Measurements from ENCODE around the gene CWC27.
"Not testable (repeated sequence)": the region's sequence is repeated elsewhere in the genome, so short reads cannot be mapped to it uniquely, and the experiment has no call there.

The CWC27 gene

GRCh38 chr5:64921386-64921785 lies 152.7 kb downstream of the CWC27 start:
- ChIA-PET POLR2A (no interaction called here), CTCF (interaction anchor here (1.2 kb wide), 1 partner anchor 11 kb away, joined by 3 read pairs; no protein-coding TSS in a partner anchor)
- Histone ChIP-seq H3K36me3 (ENCODE audit: control insufficient read depth in 4 of 4, insufficient read depth in 4 of 4, low read length in 3 of 4) (peaks cover 0 to 17% (median 6%) of the 10 kb centered on the region in 4 experiments), H3K4me3 (ENCODE audit: control insufficient read depth in 1 of 7, extremely low read depth in 1 of 7, insufficient read depth in 4 of 7, low read depth in 2 of 7, low read length in 6 of 7) (no peak overlapping the region), H3K9me3 (ENCODE audit: control extremely low read depth in 1 of 5, control insufficient read depth in 4 of 5, insufficient read depth in 2 of 5, low read depth in 1 of 5, low read length in 4 of 5) (peaks cover 9 to 43% (median 19%) of the 10 kb centered on the region in 5 experiments), H3K27me3 (replicated peaks in 2 of 5; ENCODE audit: control insufficient read depth in 4 of 5, insufficient read depth in 5 of 5, low read length in 4 of 5) (no peaks in the 10 kb centered on the region), H3K4me1 (ENCODE audit: control extremely low read depth in 1 of 4, control insufficient read depth in 4 of 4, insufficient read depth in 4 of 4, low read length in 3 of 4) (peaks cover 0 to 12% (median 1%) of the 10 kb centered on the region in 4 experiments), H3K27ac (ENCODE audit: insufficient read depth in 1 of 2, low read depth in 1 of 2, low read length in 2 of 2, poor library complexity in 1 of 2, severe bottlenecking in 2 of 2) (no peak overlapping the region)
- WGBS (ENCODE audit: insufficient coverage), result no CpG with 5 or more reads among the region's 2 CpGs
- DNase-seq, result peak; percentile 5 to 19 (median 12)

- Histone ChIP-seq H3K4me3 (ENCODE audit: control insufficient read depth in 1 of 7, extremely low read depth in 1 of 7, insufficient read depth in 4 of 7, low read depth in 2 of 7, low read length in 6 of 7) (no peak overlapping the region), H3K9me3 (ENCODE audit: control extremely low read depth in 1 of 5, control insufficient read depth in 4 of 5, insufficient read depth in 2 of 5, low read depth in 1 of 5, low read length in 4 of 5) (peaks cover 9 to 35% (median 14%) of the 10 kb centered on the region in 5 experiments), H3K4me1 (ENCODE audit: control extremely low read depth in 1 of 4, control insufficient read depth in 4 of 4, insufficient read depth in 4 of 4, low read length in 3 of 4) (peaks cover 0 to 17% (median 6%) of the 10 kb centered on the region in 4 experiments), H3K27me3 (replicated peaks in 2 of 5; ENCODE audit: control insufficient read depth in 4 of 5, insufficient read depth in 5 of 5, low read length in 4 of 5) (no peaks in the 10 kb centered on the region), H3K27ac (ENCODE audit: insufficient read depth in 1 of 2, low read depth in 1 of 2, low read length in 2 of 2, poor library complexity in 1 of 2, severe bottlenecking in 2 of 2) (no peak overlapping the region), H3K36me3 (ENCODE audit: control insufficient read depth in 4 of 4, insufficient read depth in 4 of 4, low read length in 3 of 4) (peaks cover 0 to 17% (median 6%) of the 10 kb centered on the region in 4 experiments)
- ChIA-PET POLR2A (no interaction called here), CTCF (no interaction called here)
- no peak for DNase-seq
- 98% methylated on average over 3 of the region's 6 CpGs for WGBS (ENCODE audit: insufficient coverage)
Measured at GRCh38 chr5:64923151-64923685, 154.5 kb downstream of the CWC27 start.

GRCh38 chr5:64925123-64925522 lies 156.4 kb downstream of the CWC27 start:
- no peaks in the 10 kb centered on the region for H3K27me3 ChIP-seq (replicated peaks in 2 of 5; ENCODE audit: control insufficient read depth in 4 of 5, insufficient read depth in 5 of 5, low read length in 4 of 5)
- peaks cover 3 to 24% (median 10%) of the 10 kb centered on the region in 5 experiments for H3K9me3 ChIP-seq (ENCODE audit: control extremely low read depth in 1 of 5, control insufficient read depth in 4 of 5, insufficient read depth in 2 of 5, low read depth in 1 of 5, low read length in 4 of 5)
- no peak for DNase-seq
- no peak overlapping the region for H3K27ac ChIP-seq (ENCODE audit: insufficient read depth in 1 of 2, low read depth in 1 of 2, low read length in 2 of 2, poor library complexity in 1 of 2, severe bottlenecking in 2 of 2)
- WGBS (ENCODE audit: insufficient coverage), result no CpG with 5 or more reads among the region's 1 CpG
- no peak overlapping the region for H3K4me3 ChIP-seq (ENCODE audit: control insufficient read depth in 1 of 7, extremely low read depth in 1 of 7, insufficient read depth in 4 of 7, low read depth in 2 of 7, low read length in 6 of 7)
- peaks cover 0 to 15% (median 9%) of the 10 kb centered on the region in 4 experiments for H3K4me1 ChIP-seq (ENCODE audit: control extremely low read depth in 1 of 4, control insufficient read depth in 4 of 4, insufficient read depth in 4 of 4, low read length in 3 of 4)
- ChIA-PET POLR2A (no interaction called here), CTCF (no interaction called here)
- peaks cover 0 to 7% (median 0%) of the 10 kb centered on the region in 4 experiments for H3K36me3 ChIP-seq (ENCODE audit: control insufficient read depth in 4 of 4, insufficient read depth in 4 of 4, low read length in 3 of 4)

GRCh38 chr5:64929833-64930232 lies 161.1 kb downstream of the CWC27 start:
- ChIA-PET CTCF (no interaction called here), POLR2A (no interaction called here)
- H3K4me3 ChIP-seq (ENCODE audit: control insufficient read depth in 1 of 7, extremely low read depth in 1 of 7, insufficient read depth in 4 of 7, low read depth in 2 of 7, low read length in 6 of 7), result no peak overlapping the region
- H3K27me3 ChIP-seq (replicated peaks in 2 of 5; ENCODE audit: control insufficient read depth in 4 of 5, insufficient read depth in 5 of 5, low read length in 4 of 5), result no peaks in the 10 kb centered on the region
- DNase-seq, result no peak
- no peaks in the 10 kb centered on the region for H3K36me3 ChIP-seq (ENCODE audit: control insufficient read depth in 4 of 4, insufficient read depth in 4 of 4, low read length in 3 of 4)
- H3K9me3 ChIP-seq (ENCODE audit: control extremely low read depth in 1 of 5, control insufficient read depth in 4 of 5, insufficient read depth in 2 of 5, low read depth in 1 of 5, low read length in 4 of 5), result no peaks in the 10 kb centered on the region
- WGBS (ENCODE audit: insufficient coverage), result no CpG with 5 or more reads among the region's 1 CpG
- H3K4me1 ChIP-seq (ENCODE audit: control extremely low read depth in 1 of 4, control insufficient read depth in 4 of 4, insufficient read depth in 4 of 4, low read length in 3 of 4), result peaks cover 0 to 18% (median 10%) of the 10 kb centered on the region in 4 experiments
- H3K27ac ChIP-seq (ENCODE audit: insufficient read depth in 1 of 2, low read depth in 1 of 2, low read length in 2 of 2, poor library complexity in 1 of 2, severe bottlenecking in 2 of 2), result no peak overlapping the region

GRCh38 chr5:64930672-64931318 lies 162.1 kb downstream of the CWC27 start:
- Histone ChIP-seq H3K4me3 (ENCODE audit: control insufficient read depth in 1 of 7, extremely low read depth in 1 of 7, insufficient read depth in 4 of 7, low read depth in 2 of 7, low read length in 6 of 7) (no peak overlapping the region), H3K9me3 (ENCODE audit: control extremely low read depth in 1 of 5, control insufficient read depth in 4 of 5, insufficient read depth in 2 of 5, low read depth in 1 of 5, low read length in 4 of 5) (no peaks in the 10 kb centered on the region), H3K27me3 (replicated peaks in 2 of 5; ENCODE audit: control insufficient read depth in 4 of 5, insufficient read depth in 5 of 5, low read length in 4 of 5) (no peaks in the 10 kb centered on the region), H3K27ac (ENCODE audit: insufficient read depth in 1 of 2, low read depth in 1 of 2, low read length in 2 of 2, poor library complexity in 1 of 2, severe bottlenecking in 2 of 2) (no peak overlapping the region), H3K36me3 (ENCODE audit: control insufficient read depth in 4 of 4, insufficient read depth in 4 of 4, low read length in 3 of 4) (no peaks in the 10 kb centered on the region), H3K4me1 (ENCODE audit: control extremely low read depth in 1 of 4, control insufficient read depth in 4 of 4, insufficient read depth in 4 of 4, low read length in 3 of 4) (peaks cover 0 to 18% (median 10%) of the 10 kb centered on the region in 4 experiments)
- ChIA-PET POLR2A (no interaction called here), CTCF (no interaction called here)
- no peak for DNase-seq
- WGBS (ENCODE audit: insufficient coverage), result 93% methylated on average over 2 of the region's 2 CpGs

GRCh38 chr5:64939422-64939771 lies 170.7 kb downstream of the CWC27 start:
- H3K27me3 ChIP-seq (replicated peaks in 2 of 5; ENCODE audit: control insufficient read depth in 4 of 5, insufficient read depth in 5 of 5, low read length in 4 of 5); POLR2A ChIA-PET; DNase-seq; CTCF ChIA-PET; H3K9me3 ChIP-seq (ENCODE audit: control extremely low read depth in 1 of 5, control insufficient read depth in 4 of 5, insufficient read depth in 2 of 5, low read depth in 1 of 5, low read length in 4 of 5); H3K27ac ChIP-seq (ENCODE audit: insufficient read depth in 1 of 2, low read depth in 1 of 2, low read length in 2 of 2, poor library complexity in 1 of 2, severe bottlenecking in 2 of 2); H3K36me3 ChIP-seq (ENCODE audit: control insufficient read depth in 4 of 4, insufficient read depth in 4 of 4, low read length in 3 of 4); H3K4me1 ChIP-seq (ENCODE audit: control extremely low read depth in 1 of 4, control insufficient read depth in 4 of 4, insufficient read depth in 4 of 4, low read length in 3 of 4); H3K4me3 ChIP-seq (ENCODE audit: control insufficient read depth in 1 of 7, extremely low read depth in 1 of 7, insufficient read depth in 4 of 7, low read depth in 2 of 7, low read length in 6 of 7): not testable (repeated sequence)
- WGBS (ENCODE audit: insufficient coverage), result 96% methylated on average over 4 of the region's 4 CpGs

GRCh38 chr5:64939772-64940510 lies 171.2 kb downstream of the CWC27 start:
- H3K27ac ChIP-seq (ENCODE audit: insufficient read depth in 1 of 2, low read depth in 1 of 2, low read length in 2 of 2, poor library complexity in 1 of 2, severe bottlenecking in 2 of 2), result no peak overlapping the region
- no peak overlapping the region for H3K4me3 ChIP-seq (ENCODE audit: control insufficient read depth in 1 of 7, extremely low read depth in 1 of 7, insufficient read depth in 4 of 7, low read depth in 2 of 7, low read length in 6 of 7)
- POLR2A ChIA-PET, result no interaction called here
- H3K4me1 ChIP-seq (ENCODE audit: control extremely low read depth in 1 of 4, control insufficient read depth in 4 of 4, insufficient read depth in 4 of 4, low read length in 3 of 4), result no peaks in the 10 kb centered on the region
- peaks cover 0 to 4% (median 1%) of the 10 kb centered on the region in 4 experiments for H3K36me3 ChIP-seq (ENCODE audit: control insufficient read depth in 4 of 4, insufficient read depth in 4 of 4, low read length in 3 of 4)
- WGBS (ENCODE audit: insufficient coverage), result 96% methylated on average over 15 of the region's 17 CpGs
- H3K9me3 ChIP-seq (ENCODE audit: control extremely low read depth in 1 of 5, control insufficient read depth in 4 of 5, insufficient read depth in 2 of 5, low read depth in 1 of 5, low read length in 4 of 5), result peaks cover 0 to 1% (median 0%) of the 10 kb centered on the region in 5 experiments
- no peak for DNase-seq
- CTCF ChIA-PET, result no interaction called here
- no peaks in the 10 kb centered on the region for H3K27me3 ChIP-seq (replicated peaks in 2 of 5; ENCODE audit: control insufficient read depth in 4 of 5, insufficient read depth in 5 of 5, low read length in 4 of 5)
